Measurements from ENCODE around the gene C9orf78. TPM values are rescaled to one million over a fixed set of nuclear protein-coding genes. Genes with fewer than 3 reads are reported as not detected.
A peak's percentile ranks its signal among the peaks of the same experiment; 100 is the strongest.

C9orf78 gene
- 10 to 100 TPM; 44.6 to 51.7 TPM for total RNA-seq

- no peaks in the 10 kb centered on the region for H3K9me3 Mint-ChIP-seq
- peak within 1 kb of the TSS; percentile 97 for H3K27ac Mint-ChIP-seq
- H3K4me3 Mint-ChIP-seq: peak within 1 kb of the TSS; percentile 96
- H3K36me3 Mint-ChIP-seq (ENCODE audit: insufficient read depth in 2 of 2): peaks cover 11 to 22% of the 10 kb centered on the region in 2 donors
- DNase-seq (peak; percentile 98 to 99), ATAC-seq (replicated peaks in 1 of 2) (peak; percentile 90 to 94)
- peaks cover 59% of the 10 kb centered on the region for H3K4me1 Mint-ChIP-seq (ENCODE audit: low read depth)
- H3K27me3 Mint-ChIP-seq (ENCODE audit: low read depth): no peaks in the 10 kb centered on the region
Observed at GRCh38 chr9:129835128-129835859, at the start of gene C9orf78, which contains the start of gene USP20. Gene C9orf78, minus strand, starts transcription at chr9:129835275. Its CDS starts 54 bp downstream, at chr9:129835221. Gene USP20, plus strand, starts transcription at chr9:129835458. Its CDS starts 17,098 bp downstream, at chr9:129852556.

- Mint-ChIP-seq H3K27ac (peak overlapping the region; percentile 96), H3K27me3 (ENCODE audit: low read depth) (no peaks in the 10 kb centered on the region), H3K4me3 (peak overlapping the region; percentile 87), H3K36me3 (ENCODE audit: insufficient read depth in 2 of 2) (peaks cover 4 to 15% of the 10 kb centered on the region in 2 donors), H3K9me3 (no peaks in the 10 kb centered on the region), H3K4me1 (ENCODE audit: low read depth) (peaks cover 52% of the 10 kb centered on the region)
- ATAC-seq (replicated peaks in 1 of 2): peak; percentile 46 to 54
- DNase-seq: peak; percentile 96 to 98
Observed at GRCh38 chr9:129884220-129885017, 49.3 kb upstream of the C9orf78 start.

GRCh38 chr9:129881547-129882324 is 46.7 kb upstream of the C9orf78 start:
- Mint-ChIP-seq H3K36me3 (ENCODE audit: insufficient read depth in 2 of 2) (peaks cover 2 to 8% of the 10 kb centered on the region in 2 donors), H3K27ac (peak overlapping the region; percentile 5), H3K4me3 (no peak overlapping the region), H3K4me1 (ENCODE audit: low read depth) (peaks cover 27% of the 10 kb centered on the region), H3K9me3 (no peaks in the 10 kb centered on the region), H3K27me3 (ENCODE audit: low read depth) (no peaks in the 10 kb centered on the region)
- no peak for ATAC-seq (replicated peaks in 1 of 2)
- DNase-seq: no peak

GRCh38 chr9:129880654-129881546 is 45.8 kb upstream of the C9orf78 start:
- no peak for DNase-seq

GRCh38 chr9:129879991-129880653 is 45.0 kb upstream of the C9orf78 start:
- Mint-ChIP-seq H3K4me3 (no peak overlapping the region), H3K27ac (peak overlapping the region; percentile 57), H3K9me3 (no peaks in the 10 kb centered on the region), H3K36me3 (ENCODE audit: insufficient read depth in 2 of 2) (peaks cover 2 to 8% of the 10 kb centered on the region in 2 donors), H3K27me3 (ENCODE audit: low read depth) (no peaks in the 10 kb centered on the region), H3K4me1 (ENCODE audit: low read depth) (peaks cover 16% of the 10 kb centered on the region)
- DNase-seq: no peak
- ATAC-seq (replicated peaks in 1 of 2): no peak

More at GRCh38 chr9:129880654-129881546, 45.8 kb upstream of the C9orf78 start:
- Mint-ChIP-seq H3K27me3 (ENCODE audit: low read depth) (no peaks in the 10 kb centered on the region), H3K36me3 (ENCODE audit: insufficient read depth in 2 of 2) (peaks cover 2 to 8% of the 10 kb centered on the region in 2 donors), H3K4me1 (ENCODE audit: low read depth) (peaks cover 20% of the 10 kb centered on the region), H3K9me3 (no peaks in the 10 kb centered on the region), H3K27ac (peak overlapping the region; percentile 54), H3K4me3 (no peak overlapping the region)
- ATAC-seq (replicated peaks in 1 of 2): no peak

GRCh38 chr9:129879103-129879699 is 44.1 kb upstream of the C9orf78 start:
- Mint-ChIP-seq H3K36me3 (ENCODE audit: insufficient read depth in 2 of 2) (peaks cover 0 to 4% of the 10 kb centered on the region in 2 donors), H3K4me1 (ENCODE audit: low read depth) (peaks cover 11% of the 10 kb centered on the region), H3K27me3 (ENCODE audit: low read depth) (no peaks in the 10 kb centered on the region), H3K9me3 (no peaks in the 10 kb centered on the region), H3K27ac (no peak overlapping the region), H3K4me3 (no peak overlapping the region)
- DNase-seq: no peak
- ATAC-seq (replicated peaks in 1 of 2): peak in 1 of 2 donors; percentile 2

- H3K27me3 Mint-ChIP-seq (ENCODE audit: low read depth): no peaks in the 10 kb centered on the region
- ATAC-seq (replicated peaks in 1 of 2): peak in 1 of 2 donors; percentile 5
Observed at GRCh38 chr9:129878291-129878690, 43.2 kb upstream of the C9orf78 start.

GRCh38 chr9:129876815-129877214 is 41.7 kb upstream of the C9orf78 start:
- ATAC-seq (replicated peaks in 1 of 2) (no peak), DNase-seq (no peak)
- no peaks in the 10 kb centered on the region for H3K9me3 Mint-ChIP-seq
- no peak overlapping the region for H3K4me3 Mint-ChIP-seq
- H3K4me1 Mint-ChIP-seq (ENCODE audit: low read depth): peaks cover 17% of the 10 kb centered on the region
- H3K36me3 Mint-ChIP-seq (ENCODE audit: insufficient read depth in 2 of 2): peaks cover 0 to 9% of the 10 kb centered on the region in 2 donors
- H3K27me3 Mint-ChIP-seq (ENCODE audit: low read depth): no peaks in the 10 kb centered on the region
- H3K27ac Mint-ChIP-seq: peak overlapping the region; percentile 33

More at GRCh38 chr9:129878291-129878690, 43.2 kb upstream of the C9orf78 start:
- Mint-ChIP-seq H3K4me1 (ENCODE audit: low read depth) (peaks cover 13% of the 10 kb centered on the region), H3K36me3 (ENCODE audit: insufficient read depth in 2 of 2) (peaks cover 0 to 10% of the 10 kb centered on the region in 2 donors), H3K27ac (peak overlapping the region; percentile 55), H3K9me3 (no peaks in the 10 kb centered on the region), H3K4me3 (no peak overlapping the region)
- no peak for DNase-seq

- DNase-seq (no peak), ATAC-seq (replicated peaks in 1 of 2) (no peak)
- Mint-ChIP-seq H3K4me1 (ENCODE audit: low read depth) (peaks cover 25% of the 10 kb centered on the region), H3K9me3 (no peaks in the 10 kb centered on the region), H3K27ac (no peak overlapping the region), H3K27me3 (ENCODE audit: low read depth) (no peaks in the 10 kb centered on the region), H3K36me3 (ENCODE audit: insufficient read depth in 2 of 2) (peaks cover 0 to 11% of the 10 kb centered on the region in 2 donors), H3K4me3 (no peak overlapping the region)
Observed at GRCh38 chr9:129875687-129876395, 40.8 kb upstream of the C9orf78 start.

GRCh38 chr9:129875181-129875611 is 40.1 kb upstream of the C9orf78 start:
- Mint-ChIP-seq H3K27me3 (ENCODE audit: low read depth) (no peaks in the 10 kb centered on the region), H3K4me1 (ENCODE audit: low read depth) (peaks cover 31% of the 10 kb centered on the region), H3K9me3 (no peaks in the 10 kb centered on the region), H3K4me3 (no peak overlapping the region), H3K27ac (no peak overlapping the region), H3K36me3 (ENCODE audit: insufficient read depth in 2 of 2) (peaks cover 0 to 12% of the 10 kb centered on the region in 2 donors)
- ATAC-seq (replicated peaks in 1 of 2): no peak
- DNase-seq: no peak
